ENCODE data around the gene MIGA2.

The MIGA2 gene

DNA sequence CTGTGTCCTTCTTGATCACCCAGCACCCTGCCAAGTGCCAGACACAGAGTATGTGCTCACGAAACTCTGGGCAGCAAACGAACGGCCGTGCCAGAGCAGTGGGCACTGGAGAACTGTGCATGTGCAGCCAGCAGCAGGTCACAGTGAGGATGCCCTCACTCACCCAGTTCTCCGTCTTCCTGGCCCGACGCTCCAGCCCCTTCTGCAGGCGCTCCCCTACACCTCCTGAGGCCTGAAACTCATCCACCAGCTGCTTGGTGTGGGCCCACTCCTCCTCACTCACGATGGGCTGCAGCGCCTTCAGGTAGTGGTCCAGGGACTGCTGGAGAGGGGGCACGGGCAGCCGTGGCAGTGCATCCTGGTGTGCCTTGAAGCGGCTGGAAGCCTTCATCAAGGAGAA lies 71.2 kb downstream of the MIGA2 start:
- H3K27ac ChIP-seq: peak overlapping the region; percentile 98
- TF ChIP-seq, protein P1, sequence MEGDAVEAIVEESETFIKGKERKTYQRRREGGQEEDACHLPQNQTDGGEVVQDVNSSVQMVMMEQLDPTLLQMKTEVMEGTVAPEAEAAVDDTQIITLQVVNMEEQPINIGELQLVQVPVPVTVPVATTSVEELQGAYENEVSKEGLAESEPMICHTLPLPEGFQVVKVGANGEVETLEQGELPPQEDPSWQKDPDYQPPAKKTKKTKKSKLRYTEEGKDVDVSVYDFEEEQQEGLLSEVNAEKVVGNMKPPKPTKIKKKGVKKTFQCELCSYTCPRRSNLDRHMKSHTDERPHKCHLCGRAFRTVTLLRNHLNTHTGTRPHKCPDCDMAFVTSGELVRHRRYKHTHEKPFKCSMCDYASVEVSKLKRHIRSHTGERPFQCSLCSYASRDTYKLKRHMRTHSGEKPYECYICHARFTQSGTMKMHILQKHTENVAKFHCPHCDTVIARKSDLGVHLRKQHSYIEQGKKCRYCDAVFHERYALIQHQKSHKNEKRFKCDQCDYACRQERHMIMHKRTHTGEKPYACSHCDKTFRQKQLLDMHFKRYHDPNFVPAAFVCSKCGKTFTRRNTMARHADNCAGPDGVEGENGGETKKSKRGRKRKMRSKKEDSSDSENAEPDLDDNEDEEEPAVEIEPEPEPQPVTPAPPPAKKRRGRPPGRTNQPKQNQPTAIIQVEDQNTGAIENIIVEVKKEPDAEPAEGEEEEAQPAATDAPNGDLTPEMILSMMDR (conservative IDR thresholded peaks at IDR 0.05): no peak

DNA sequence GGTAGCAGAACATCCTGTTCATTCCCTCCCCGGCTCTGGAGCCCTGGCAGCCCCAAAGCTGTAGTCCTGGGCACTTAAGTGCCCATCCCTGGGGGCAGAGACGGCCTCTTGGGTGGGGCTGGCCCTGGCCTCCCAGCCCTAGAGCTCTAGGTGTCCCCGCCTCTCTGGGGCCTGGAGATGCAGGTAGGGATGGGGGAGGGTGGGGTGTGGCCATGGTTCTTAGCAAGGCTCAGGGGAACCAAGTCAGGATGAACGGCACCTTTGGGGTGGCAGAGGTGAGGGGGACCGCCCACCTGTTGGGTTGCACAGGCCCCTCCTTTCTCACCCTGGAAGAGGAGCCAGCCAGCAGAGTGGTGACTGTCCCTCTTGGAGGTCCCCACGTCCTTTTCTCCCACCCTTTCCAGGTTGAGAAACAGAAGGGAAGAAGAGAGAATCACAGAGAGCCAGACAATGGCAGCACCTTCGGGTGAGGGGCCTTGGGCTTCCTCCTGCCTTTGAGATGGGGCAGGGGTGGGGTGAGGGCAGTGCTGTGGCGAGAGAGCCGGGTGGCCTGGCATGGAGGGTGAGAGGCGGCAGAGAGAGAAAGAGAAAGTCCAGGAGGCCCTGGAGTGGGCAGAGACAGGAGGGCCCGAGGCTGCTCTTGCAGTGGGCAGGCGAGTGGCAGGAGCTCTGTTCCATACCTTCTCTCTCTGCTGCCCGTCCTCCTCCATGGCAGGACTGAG lies 71.8 kb downstream of the MIGA2 start:
- peak overlapping the region; percentile 98 for H3K27ac ChIP-seq
- TF ChIP-seq, protein P1 (conservative IDR thresholded peaks at IDR 0.05): no peak

DNA sequence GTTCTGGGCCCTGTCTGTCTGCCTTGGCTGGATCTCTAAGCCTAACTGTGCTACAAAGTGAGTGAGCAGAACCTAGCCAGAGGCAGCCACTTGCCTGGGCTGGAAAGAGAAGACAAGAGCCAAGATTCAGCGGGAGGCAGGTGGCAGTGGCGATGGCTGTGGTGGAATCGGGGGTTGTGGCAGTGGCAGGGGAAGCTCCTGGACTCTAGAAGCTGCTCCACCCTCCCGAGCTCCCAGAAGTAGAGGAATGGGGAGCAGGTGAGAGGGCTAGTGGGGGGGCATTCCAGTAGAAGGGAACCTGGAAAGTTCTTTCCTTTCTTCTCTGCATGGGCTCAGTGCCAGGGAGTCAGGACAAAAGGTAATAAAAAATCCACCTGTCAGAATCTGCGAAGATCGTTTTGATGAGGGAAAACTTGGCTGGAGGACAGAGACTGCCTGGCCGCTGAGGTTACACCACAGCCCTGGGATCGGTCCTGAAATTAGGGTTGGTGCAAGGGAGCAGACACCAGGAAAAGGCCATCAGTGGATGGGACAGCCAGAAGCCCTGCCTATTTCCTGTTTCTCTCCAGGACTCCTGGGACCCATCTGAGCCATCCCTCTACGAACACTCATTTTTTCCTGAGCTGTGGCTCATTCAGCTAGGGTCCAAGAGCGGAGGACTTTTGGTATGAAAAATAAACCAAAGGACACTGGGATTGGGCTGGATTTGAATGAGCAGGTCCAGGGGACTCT lies 72.5 kb downstream of the MIGA2 start:
- H3K27ac ChIP-seq: peak overlapping the region; percentile 98
- TF ChIP-seq, protein P1 (conservative IDR thresholded peaks at IDR 0.05): no peak

DNA sequence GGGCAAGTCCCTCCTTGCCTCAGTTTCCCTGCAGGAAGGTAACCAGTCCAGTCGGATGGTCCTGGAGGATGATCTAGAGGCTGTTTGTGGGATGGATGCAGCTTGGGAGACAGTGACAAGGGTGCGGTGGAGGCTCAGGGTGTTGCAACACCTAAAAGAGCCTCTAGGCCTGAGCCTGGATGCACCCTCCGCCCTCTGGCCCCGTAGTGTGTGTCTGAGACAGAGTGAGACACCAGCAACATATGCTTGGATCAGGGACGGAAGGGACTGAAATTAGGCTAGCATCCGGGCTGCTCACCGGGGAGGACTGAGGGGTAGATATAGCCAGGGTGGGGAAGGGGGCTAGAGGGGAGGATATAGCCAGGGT lies 73.1 kb downstream of the MIGA2 start:
- TF ChIP-seq, protein P1 (conservative IDR thresholded peaks at IDR 0.05): no peak
- H3K27ac ChIP-seq: peak overlapping the region; percentile 98

DNA sequence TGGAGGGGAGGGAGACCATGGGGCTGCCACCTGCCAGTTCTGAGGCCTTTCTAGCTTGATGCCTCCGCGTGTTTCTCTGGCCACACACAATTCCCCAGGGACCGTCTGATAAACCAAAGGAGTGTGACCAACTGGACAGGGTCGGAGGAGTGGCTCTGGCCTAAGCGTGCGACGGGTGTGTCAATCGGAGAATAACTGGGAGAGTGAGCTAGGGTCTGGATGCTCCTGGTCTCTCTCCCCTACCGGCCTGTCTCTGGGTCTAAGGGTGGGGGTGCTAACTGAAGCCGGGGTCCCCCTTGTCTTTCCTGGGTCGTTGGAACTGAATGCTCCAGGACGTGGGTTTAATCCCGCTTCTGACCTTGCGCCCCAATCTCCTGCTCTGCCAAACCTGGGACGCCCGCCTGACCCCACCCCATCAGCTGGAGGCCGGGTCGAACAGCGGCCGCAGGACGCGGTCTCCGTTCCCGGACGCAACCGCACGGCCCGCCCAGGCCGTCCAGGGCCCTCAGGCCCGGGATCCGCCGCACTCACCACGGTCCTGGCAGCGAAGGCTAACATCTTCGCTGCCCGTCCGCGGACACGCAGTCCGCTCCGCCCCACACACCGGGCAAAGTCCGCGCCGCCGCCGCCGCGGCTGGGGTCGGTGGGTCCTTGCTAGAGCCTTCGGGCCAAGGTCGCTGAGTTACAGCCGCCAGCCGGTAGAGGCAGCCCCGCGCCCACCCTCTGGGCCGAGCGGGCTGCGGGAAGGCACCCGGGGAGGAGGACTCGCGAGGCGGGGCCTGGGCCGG lies 73.7 kb downstream of the MIGA2 start:
- TF ChIP-seq, protein P1 (conservative IDR thresholded peaks at IDR 0.05): 0 out of 2 replicates have a peak, but pooled peaks have one; percentile 10
- H3K27ac ChIP-seq: peak overlapping the region; percentile 98

DNA sequence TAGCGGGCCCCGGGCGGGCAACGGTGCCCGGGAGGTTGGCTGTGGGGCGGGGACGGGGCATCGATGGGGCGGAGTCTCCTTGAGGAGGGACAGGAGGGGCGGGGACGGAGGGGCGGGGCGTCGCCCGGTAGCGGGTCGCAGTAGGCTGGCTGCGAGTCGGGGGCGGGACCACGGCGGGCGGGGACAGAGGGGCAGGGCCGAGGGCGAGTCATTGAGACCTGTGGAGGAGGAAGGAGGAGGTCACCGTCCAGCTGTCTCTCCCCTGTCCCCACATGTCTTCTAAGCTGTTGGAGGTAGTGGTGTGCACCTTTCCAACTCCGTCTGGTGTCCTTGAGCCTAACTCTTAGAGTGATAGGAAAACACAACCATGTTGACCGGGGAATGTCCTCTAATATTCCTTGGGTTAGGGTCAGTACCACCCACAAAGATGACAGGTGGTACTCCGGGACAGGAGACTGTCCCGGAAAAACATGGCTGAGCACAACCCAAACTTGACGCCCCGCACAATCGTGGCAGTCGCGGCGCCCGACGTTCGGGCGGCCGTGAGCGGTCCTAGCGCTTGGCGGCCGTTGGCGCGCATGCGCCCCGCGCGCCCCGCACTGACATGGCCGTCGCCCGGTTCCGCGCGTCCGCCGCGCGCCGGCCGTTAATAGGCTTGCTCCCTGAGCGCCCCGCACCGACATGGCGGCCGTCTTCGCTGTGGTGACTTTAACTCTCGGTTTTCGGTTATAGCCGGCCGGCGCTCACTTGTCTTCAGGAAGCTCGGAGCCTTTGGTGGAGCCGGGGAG lies 74.5 kb downstream of the MIGA2 start, which contains the start of the genes CRAT and PTPA:
Gene CRAT (minus strand): TSS at position 54 of the 788 bp plus-strand sequence. CDS start 284 bp downstream, outside the sequence.
Gene PTPA (plus strand): TSS at position 676 of the 788 bp plus-strand sequence. CDS start 186 bp downstream, outside the sequence.
- TF ChIP-seq, protein P1 (conservative IDR thresholded peaks at IDR 0.05): no peak
- H3K27ac ChIP-seq: peak within 1 kb of the TSS; percentile 98
